Body of pancreas (tissue), 4 donors: Measurements from ENCODE around the gene TM6SF1. TPM values are rescaled to one million over a fixed set of nuclear protein-coding genes. Genes with fewer than 3 reads are reported as not detected.

Experiments used
- ATAC-seq: fragments of 150-250 bp; one replicate; pipeline ENCODE4 v1.9.1; 2016
- DNase-seq, 4 donors: peaks; one replicate each; pipeline ENCODE4 v3.0.0-alpha.2; 2019
- H3K27ac ChIP-seq, 4 donors: fragments of 200-600 bp; sonication (generic); 1 replicate in 3 of 4; 2 replicates in 1 of 4; pipeline versions ENCODE4 v1.5.1 to v1.6.1; 2016 to 2019; ENCODE audit warnings: mild to moderate bottlenecking in 1 of 4, mixed read lengths in 1 of 4, moderate library complexity in 1 of 4
- H3K27me3 ChIP-seq, 2 donors: fragments of 200-600 bp; sonication (generic); one replicate each; pipeline ENCODE4 v1.6.0; 2016; ENCODE audit warnings: mild to moderate bottlenecking in 1 of 2
- H3K36me3 ChIP-seq, 2 donors: fragments of 200-600 bp; sonication (generic); replicated peaks in 1 of 2; 2 replicates each; pipeline ENCODE4 v1.5.1; 2016; ENCODE audit warnings: low read depth in 2 of 2; ENCODE audit not compliant: insufficient read depth in 1 of 2
- H3K4me1 ChIP-seq: fragments of 200-600 bp; sonication (generic); one replicate; pipeline ENCODE4 v1.6.0; 2016
- H3K4me3 ChIP-seq, 2 donors: fragments of 200-600 bp; sonication (generic); 1 replicate in 1 of 2; 2 replicates in 1 of 2; pipeline ENCODE4 v1.5.1; 2016 to 2019
- H3K9me3 ChIP-seq, 3 donors: fragments of 200-600 bp; sonication (generic); 1 replicate in 2 of 3; 2 replicates in 1 of 3; pipeline ENCODE4 v1.5.1; 2016
- POLR2A ChIP-seq, 3 donors: fragments of 450-650 bp; IDR thresholded peaks; one replicate each; pipeline ENCODE4 v1.6.1; 2016; ENCODE audit warnings: antibody characterized with exemption in 3 of 3, mild to moderate bottlenecking in 2 of 3
- WGBS, 2 donors: methylation state at CpG; one replicate each; pipeline ENCODE4 v1.1.5; 2017; 5-methylcytosine and 5-hydroxymethylcytosine counted together
- intact Hi-C: fragments of 100-400 bp; cut with DNase I; formaldehyde crosslinking; loops from one replicate; pipeline ENCODE4 v1.15.1; 2023
- total RNA-seq, 2 donors: library from RNA; depleted of rRNA; stranded (reverse); fragments of >200 nt; gene quantifications; one replicate each; pipeline ENCODE4 v1.1.0, GENCODE V29; 2016
- TF ChIP-seq, protein P1 (sequence below), 7 experiments: fragments of 450-650 bp in 4 of 7; fragments of 200-600 bp in 3 of 7; sonication (generic) in 3 of 7; IDR thresholded peaks; one replicate each; pipeline ENCODE4 v1.5.1; 2016 to 2019; ENCODE audit warnings: antibody characterized with exemption in 7 of 7

The TM6SF1 gene
- total RNA-seq, 2 donors from 2014 or later: 1.8 to 2.3 TPM

DNA sequence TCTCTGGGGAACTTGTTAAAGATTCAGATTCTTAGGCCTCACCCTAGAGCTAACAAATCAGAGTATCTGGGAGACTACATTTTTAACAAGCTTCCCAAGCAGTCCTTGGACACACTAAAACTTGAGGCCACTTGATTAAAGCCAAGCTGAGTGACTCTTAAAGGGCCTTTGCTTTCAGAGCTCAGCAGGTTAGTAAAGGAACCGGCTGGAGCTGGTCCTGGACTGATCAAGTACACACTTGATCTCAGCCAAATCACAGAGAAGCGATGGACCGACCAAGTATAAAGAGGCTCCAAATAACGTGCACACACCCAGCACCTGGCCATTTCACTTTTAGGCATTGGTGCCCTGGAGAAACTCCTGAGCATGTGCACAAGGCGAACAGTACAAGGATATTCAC, 12.9 kb upstream of the TM6SF1 start:
- ATAC-seq (no peak), DNase-seq (no peak)
- Histone ChIP-seq H3K27ac (no peak overlapping the region), H3K4me3 (no peak overlapping the region), H3K36me3 (no peaks in the 10 kb centered on the region), H3K4me1 (no peaks in the 10 kb centered on the region), H3K27me3 (no peaks in the 10 kb centered on the region), H3K9me3 (peaks cover 0 to 9% (median 0%) of the 10 kb centered on the region in 3 donors)
- WGBS, 2 donors: 79 to 80% methylated on average over 5 of the region's 5 CpGs
- TF ChIP-seq, protein P1, sequence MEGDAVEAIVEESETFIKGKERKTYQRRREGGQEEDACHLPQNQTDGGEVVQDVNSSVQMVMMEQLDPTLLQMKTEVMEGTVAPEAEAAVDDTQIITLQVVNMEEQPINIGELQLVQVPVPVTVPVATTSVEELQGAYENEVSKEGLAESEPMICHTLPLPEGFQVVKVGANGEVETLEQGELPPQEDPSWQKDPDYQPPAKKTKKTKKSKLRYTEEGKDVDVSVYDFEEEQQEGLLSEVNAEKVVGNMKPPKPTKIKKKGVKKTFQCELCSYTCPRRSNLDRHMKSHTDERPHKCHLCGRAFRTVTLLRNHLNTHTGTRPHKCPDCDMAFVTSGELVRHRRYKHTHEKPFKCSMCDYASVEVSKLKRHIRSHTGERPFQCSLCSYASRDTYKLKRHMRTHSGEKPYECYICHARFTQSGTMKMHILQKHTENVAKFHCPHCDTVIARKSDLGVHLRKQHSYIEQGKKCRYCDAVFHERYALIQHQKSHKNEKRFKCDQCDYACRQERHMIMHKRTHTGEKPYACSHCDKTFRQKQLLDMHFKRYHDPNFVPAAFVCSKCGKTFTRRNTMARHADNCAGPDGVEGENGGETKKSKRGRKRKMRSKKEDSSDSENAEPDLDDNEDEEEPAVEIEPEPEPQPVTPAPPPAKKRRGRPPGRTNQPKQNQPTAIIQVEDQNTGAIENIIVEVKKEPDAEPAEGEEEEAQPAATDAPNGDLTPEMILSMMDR (IDR thresholded peaks at IDR 0.05): no peak
- TF ChIP-seq POLR2A (IDR thresholded peaks at IDR 0.05): no peak
- intact Hi-C loops: no loop called here

DNA sequence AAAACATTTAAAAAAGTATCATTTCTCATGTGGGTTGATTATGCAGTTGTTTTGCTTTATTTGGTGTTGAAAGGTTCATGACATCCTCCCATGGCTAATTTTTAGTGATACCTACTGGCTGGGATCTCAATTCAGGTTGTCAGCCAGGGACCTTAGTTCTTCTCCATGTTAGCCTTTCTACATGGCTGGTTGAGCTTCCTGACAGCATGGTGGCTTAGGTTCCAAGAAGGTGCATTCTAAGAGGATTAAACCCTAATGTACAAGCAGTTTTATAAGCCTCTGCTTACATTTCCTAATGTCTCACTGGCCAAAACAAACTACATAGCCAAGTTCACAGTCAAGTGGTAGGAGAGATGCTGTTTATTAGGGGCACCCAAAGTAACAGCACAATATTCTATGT, 9.4 kb upstream of the TM6SF1 start:
- H3K27me3 ChIP-seq: no peaks in the 10 kb centered on the region
- ATAC-seq (no peak), DNase-seq (no peak)
- H3K27ac ChIP-seq: no peak overlapping the region
- intact Hi-C loops: no loop called here
- peaks cover 0 to 9% (median 0%) of the 10 kb centered on the region in 3 donors for H3K9me3 ChIP-seq
- TF ChIP-seq, protein P1 (IDR thresholded peaks at IDR 0.05): no peak
- TF ChIP-seq POLR2A (IDR thresholded peaks at IDR 0.05): no peak
- H3K4me1 ChIP-seq: no peaks in the 10 kb centered on the region
- H3K36me3 ChIP-seq: no peaks in the 10 kb centered on the region
- H3K4me3 ChIP-seq: no peak overlapping the region

DNA sequence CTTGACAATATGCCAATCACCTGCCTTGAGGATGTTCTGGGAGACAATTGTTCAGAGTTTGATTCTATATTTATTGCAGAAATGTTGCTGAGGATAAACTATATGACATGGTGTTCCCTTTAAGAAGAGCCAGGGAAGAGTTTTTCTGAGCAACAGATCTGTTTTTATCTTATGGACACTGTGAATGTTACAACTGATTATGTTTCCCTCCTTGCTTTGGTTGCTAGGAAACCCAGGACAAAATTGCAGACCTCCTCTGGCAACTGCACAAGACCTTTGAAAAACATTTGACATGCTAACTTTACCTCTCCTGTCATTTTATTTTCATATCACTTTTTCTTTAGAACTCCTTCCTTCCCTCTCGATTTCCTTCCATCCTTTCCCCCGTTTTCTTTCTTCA, 8.2 kb upstream of the TM6SF1 start:
- Histone ChIP-seq H3K36me3 (no peaks in the 10 kb centered on the region), H3K4me1 (no peaks in the 10 kb centered on the region), H3K27me3 (no peaks in the 10 kb centered on the region), H3K9me3 (peaks cover 0 to 9% (median 0%) of the 10 kb centered on the region in 3 donors), H3K27ac (no peak overlapping the region), H3K4me3 (no peak overlapping the region)
- intact Hi-C loops: no loop called here
- 34 to 79% methylated on average over 2 of the region's 2 CpGs for WGBS, 2 donors
- DNase-seq (no peak), ATAC-seq (no peak)
- TF ChIP-seq, protein P1 (IDR thresholded peaks at IDR 0.05): no peak
- TF ChIP-seq POLR2A (IDR thresholded peaks at IDR 0.05): no peak

DNA sequence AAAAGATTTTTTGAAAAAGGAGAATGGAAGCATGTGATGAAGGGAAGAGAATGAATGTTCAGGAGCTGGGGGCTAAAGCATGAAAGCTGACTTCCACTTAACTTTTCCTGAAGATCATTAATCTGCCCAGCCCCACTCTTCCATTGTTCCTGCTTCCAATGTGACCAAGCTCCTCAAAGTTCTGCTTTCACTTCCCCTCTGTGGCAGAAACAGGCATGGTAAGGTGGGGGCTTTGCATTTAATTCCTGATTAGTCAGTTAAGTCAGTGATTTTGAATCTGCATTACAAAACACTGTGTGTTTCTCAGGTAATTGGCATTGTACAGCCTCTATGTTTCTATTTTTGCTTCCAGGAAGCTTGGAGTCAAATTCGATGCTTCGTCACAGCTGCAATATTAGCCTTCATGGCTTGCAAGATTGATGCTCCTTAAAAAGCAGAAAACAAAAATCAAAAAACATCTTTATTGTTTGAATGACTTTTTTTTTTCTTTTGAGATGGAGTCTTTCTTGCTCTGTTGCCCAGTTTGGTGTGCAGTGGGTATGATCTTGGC, 7.3 kb upstream of the TM6SF1 start:
- no peak for DNase-seq
- no peak for ATAC-seq
- intact Hi-C loops: no loop called here
- H3K4me1 ChIP-seq: no peaks in the 10 kb centered on the region
- peaks cover 0 to 9% (median 0%) of the 10 kb centered on the region in 3 donors for H3K9me3 ChIP-seq
- H3K27ac ChIP-seq: no peak overlapping the region
- 40 to 50% methylated on average over 2 of the region's 2 CpGs for WGBS, 2 donors
- TF ChIP-seq POLR2A (IDR thresholded peaks at IDR 0.05): no peak
- TF ChIP-seq, protein P1 (IDR thresholded peaks at IDR 0.05): no peak
- H3K4me3 ChIP-seq: no peak overlapping the region
- no peaks in the 10 kb centered on the region for H3K27me3 ChIP-seq
- H3K36me3 ChIP-seq: no peaks in the 10 kb centered on the region

DNA sequence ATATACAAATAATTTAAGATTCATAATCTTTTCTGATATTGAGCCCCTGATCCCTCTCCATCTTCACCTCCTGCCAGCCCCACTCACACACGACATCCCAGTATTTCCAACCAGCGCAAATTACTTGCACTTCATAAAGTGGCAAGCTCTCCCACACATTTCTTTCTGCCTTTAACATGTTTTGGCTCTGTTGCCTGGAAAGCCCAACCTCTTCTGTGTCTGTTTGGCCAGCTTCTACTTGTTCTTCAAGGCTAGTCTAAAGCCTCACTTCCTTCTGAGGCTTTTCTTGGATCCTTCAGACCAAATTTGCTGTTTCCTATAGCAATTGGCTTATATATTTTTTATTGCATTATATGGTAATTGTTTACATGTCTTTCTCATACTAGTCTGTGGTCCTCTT, 5.1 kb upstream of the TM6SF1 start:
- DNase-seq (no peak), ATAC-seq (no peak)
- no peak overlapping the region for H3K27ac ChIP-seq
- WGBS, 2 donors: 54 to 60% methylated on average over 2 of the region's 2 CpGs
- H3K4me3 ChIP-seq: no peak overlapping the region
- intact Hi-C loops: no loop called here
- peaks cover 5% of the 10 kb centered on the region for H3K4me1 ChIP-seq
- no peaks in the 10 kb centered on the region for H3K36me3 ChIP-seq
- H3K9me3 ChIP-seq: peaks cover 0 to 8% (median 0%) of the 10 kb centered on the region in 3 donors
- H3K27me3 ChIP-seq: peaks cover 0 to 8% of the 10 kb centered on the region in 2 donors
- no peak for TF ChIP-seq POLR2A (IDR thresholded peaks at IDR 0.05)
- TF ChIP-seq, protein P1 (IDR thresholded peaks at IDR 0.05): no peak
